CD1c-positive myeloid dendritic cell (primary cell): Measurements from ENCODE around the gene TIMM21.
A peak's percentile ranks its signal among the peaks of the same experiment; 100 is the strongest.

ENCODE experiments used
- DNase-seq: peaks from one replicate; pipeline ENCODE4 v3.0.0-alpha.2; 2016; ENCODE audit errors: extremely low spot score

The TIMM21 gene

GRCh38 chr18:74147491-74147778, 888 bp upstream of the TIMM21 start:
- DNase-seq: no peak

GRCh38 chr18:74148543-74149070, 284 bp downstream of the TIMM21 start:
- no peak for DNase-seq

- no peak for DNase-seq
Observed at GRCh38 chr18:74149878-74150277, 1.6 kb downstream of the TIMM21 start.

GRCh38 chr18:74152270-74152669, 3.9 kb downstream of the TIMM21 start:
- DNase-seq: no peak

- no peak for DNase-seq
Observed at GRCh38 chr18:74152857-74153256, 4.5 kb downstream of the TIMM21 start.

GRCh38 chr18:74153377-74153776, 5.1 kb downstream of the TIMM21 start:
- no peak for DNase-seq

- DNase-seq: no peak
Observed at GRCh38 chr18:74153793-74154192, 5.5 kb downstream of the TIMM21 start.

- no peak for DNase-seq
Observed at GRCh38 chr18:74154716-74155115, 6.4 kb downstream of the TIMM21 start.

- DNase-seq: no peak
Observed at GRCh38 chr18:74155276-74155675, 7.0 kb downstream of the TIMM21 start.

GRCh38 chr18:74163019-74163660, 14.8 kb downstream of the TIMM21 start:
- DNase-seq: peak; percentile 42

GRCh38 chr18:74166386-74166785, 18.1 kb downstream of the TIMM21 start:
- no peak for DNase-seq

GRCh38 chr18:74171910-74172606, 23.7 kb downstream of the TIMM21 start:
- no peak for DNase-seq

GRCh38 chr18:74172697-74173433, 24.5 kb downstream of the TIMM21 start:
- DNase-seq: no peak

- no peak for DNase-seq
Observed at GRCh38 chr18:74173434-74173750, 25.1 kb downstream of the TIMM21 start.

GRCh38 chr18:74175658-74176057, 27.3 kb downstream of the TIMM21 start:
- DNase-seq: no peak

GRCh38 chr18:74178884-74179283, 30.6 kb downstream of the TIMM21 start:
- no peak for DNase-seq

- no peak for DNase-seq
Observed at GRCh38 chr18:74179623-74180199, 31.4 kb downstream of the TIMM21 start.

- no peak for DNase-seq
Observed at GRCh38 chr18:74182335-74182734, 34.0 kb downstream of the TIMM21 start.

GRCh38 chr18:74183130-74183529, 34.8 kb downstream of the TIMM21 start:
- no peak for DNase-seq

- no peak for DNase-seq
Observed at GRCh38 chr18:74184875-74185274, 36.6 kb downstream of the TIMM21 start.

- DNase-seq: no peak
Observed at GRCh38 chr18:74185860-74186259, 37.5 kb downstream of the TIMM21 start.

GRCh38 chr18:74186661-74187060, 38.3 kb downstream of the TIMM21 start:
- no peak for DNase-seq

GRCh38 chr18:74190086-74190485, 41.8 kb downstream of the TIMM21 start:
- no peak for DNase-seq
